ENCODE measurements around the gene ACAP1.
"Not testable (repeated sequence)": the region's sequence is repeated elsewhere in the genome, so short reads cannot be mapped to it uniquely, and the experiment has no call there.

The ACAP1 gene

GRCh38 chr17:7355573-7355972 lies 19.2 kb downstream of the ACAP1 start:
- DNase-seq, result no peak

- peak; percentile 80 for DNase-seq
Observed at GRCh38 chr17:7356072-7356549, 19.8 kb downstream of the ACAP1 start.

DNA sequence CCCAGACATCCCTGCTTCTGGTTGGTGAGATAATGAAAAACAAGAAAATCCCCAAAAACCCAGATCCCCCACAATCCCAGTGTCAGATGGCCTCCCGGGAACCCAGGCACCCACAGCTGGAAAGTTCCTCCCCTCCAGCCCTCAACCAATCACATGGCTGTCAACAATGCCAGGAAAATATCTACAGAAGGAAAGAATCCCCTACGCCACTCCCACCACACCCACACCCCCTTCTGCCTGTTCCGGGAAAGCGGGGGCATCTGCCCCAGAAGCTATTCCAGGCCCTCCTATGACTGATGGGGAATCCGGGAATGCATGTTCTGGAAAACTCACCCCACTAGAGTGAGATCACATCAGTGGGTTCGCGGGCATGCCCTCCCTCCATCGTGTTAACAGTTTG lies 20.4 kb downstream of the ACAP1 start:
- no peak for DNase-seq

DNA sequence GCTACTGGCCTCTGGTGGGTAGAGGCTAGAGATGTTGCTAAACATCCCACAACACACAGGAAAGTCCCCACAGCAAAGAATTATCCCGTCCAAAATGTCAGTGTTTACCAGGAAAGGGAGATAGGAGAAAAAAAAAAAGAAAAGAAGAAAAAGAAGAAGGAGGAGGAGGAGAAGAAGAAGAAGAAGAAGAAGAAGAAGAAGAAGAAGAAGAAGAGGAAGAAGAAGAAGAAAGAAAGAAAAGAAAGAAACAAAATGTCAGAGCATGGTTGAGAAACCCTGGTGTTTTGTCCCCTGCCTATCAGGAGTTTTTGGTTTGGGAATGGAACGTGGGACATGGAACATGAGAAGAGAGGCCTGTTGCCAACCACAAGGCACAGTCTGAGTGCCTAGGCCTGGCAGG lies 21.1 kb downstream of the ACAP1 start:
- DNase-seq, result no peak

DNA sequence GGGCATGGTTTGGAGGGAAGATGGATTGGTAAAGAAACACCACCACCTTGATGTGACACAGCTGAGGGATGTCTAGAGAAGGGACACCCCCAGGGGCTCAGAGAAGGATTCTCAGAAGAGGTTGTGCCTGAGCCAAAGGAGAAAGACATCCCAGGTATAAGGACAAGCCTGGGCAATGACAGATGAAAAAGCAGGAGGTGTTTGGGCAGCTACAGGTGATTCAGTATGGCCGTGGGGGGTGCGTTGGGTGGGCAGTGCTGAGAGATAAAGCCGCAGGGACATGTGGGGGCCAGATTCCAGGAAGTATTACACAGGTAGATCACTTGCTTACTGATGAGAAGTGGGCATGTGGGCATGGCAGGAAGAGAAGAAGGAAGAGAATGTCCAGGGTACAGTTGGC lies 25.6 kb downstream of the ACAP1 start:
- DNase-seq, result no peak

- DNase-seq, result no peak
Observed at GRCh38 chr17:7363311-7363710, 27.0 kb downstream of the ACAP1 start.

DNA sequence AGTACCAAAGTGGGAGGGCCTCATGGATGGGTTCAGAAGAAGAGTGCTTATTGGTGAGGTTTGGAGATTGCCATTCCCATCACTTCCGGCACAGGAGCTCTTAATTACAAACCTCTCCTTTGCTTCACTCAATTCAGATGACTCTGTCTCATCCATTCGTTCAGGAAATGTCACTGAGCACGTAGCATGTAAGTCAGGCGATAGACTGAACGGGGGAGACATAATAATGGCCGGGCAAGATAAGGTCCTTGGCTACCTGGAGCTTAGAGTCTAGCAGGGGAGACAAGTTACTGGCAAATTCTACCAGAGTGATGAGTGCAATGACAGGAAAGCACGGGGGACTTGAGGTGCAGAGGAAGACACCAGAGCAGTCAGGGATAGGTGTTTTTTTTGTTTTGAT lies 29.6 kb downstream of the ACAP1 start:
- DNase-seq, result not testable (repeated sequence)

DNA sequence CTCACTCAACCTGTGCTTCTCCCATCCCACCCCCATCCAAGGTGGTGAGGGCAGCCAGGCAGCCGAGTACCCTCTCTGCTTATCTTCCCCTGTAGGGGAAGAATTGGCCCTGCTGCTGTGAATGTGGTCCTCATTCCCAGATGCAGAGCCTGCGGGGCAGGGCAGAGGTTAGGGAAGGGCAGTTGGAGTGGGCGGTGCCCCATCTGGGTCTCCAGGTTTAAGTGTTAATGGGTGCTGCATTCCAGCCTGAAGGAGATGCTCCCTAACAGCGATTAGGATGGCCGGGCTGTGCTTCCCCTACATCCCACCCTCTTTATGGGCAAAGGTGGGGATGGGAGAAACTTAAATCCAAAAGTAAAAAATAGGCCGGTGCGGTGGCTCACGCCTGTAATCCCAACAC lies 30.8 kb downstream of the ACAP1 start:
- no peak for DNase-seq

- no peak for DNase-seq
Observed at GRCh38 chr17:7367918-7368598, 31.7 kb downstream of the ACAP1 start.

DNA sequence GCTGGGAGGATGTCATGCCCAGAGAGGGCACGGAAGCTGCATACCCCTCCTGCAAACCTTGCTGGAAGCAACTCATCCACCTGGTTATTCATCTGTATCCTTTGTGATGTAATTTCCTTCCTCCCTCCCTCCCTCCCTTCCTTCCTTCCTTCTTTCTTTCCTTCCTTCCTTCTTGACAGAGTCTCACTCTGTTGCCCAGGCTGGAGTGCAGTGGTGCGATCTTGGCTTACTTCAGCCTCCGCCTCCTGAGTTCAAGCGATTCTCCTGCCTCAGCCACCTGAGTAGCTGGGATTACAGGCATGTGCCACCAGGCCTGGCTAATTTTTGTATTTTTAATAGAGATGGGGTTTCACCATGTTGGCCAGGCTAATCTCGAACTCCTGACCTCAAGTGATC lies 32.3 kb downstream of the ACAP1 start:
- DNase-seq, result not testable (repeated sequence)

- DNase-seq, result no peak
Observed at GRCh38 chr17:7369825-7370224, 33.5 kb downstream of the ACAP1 start.

DNA sequence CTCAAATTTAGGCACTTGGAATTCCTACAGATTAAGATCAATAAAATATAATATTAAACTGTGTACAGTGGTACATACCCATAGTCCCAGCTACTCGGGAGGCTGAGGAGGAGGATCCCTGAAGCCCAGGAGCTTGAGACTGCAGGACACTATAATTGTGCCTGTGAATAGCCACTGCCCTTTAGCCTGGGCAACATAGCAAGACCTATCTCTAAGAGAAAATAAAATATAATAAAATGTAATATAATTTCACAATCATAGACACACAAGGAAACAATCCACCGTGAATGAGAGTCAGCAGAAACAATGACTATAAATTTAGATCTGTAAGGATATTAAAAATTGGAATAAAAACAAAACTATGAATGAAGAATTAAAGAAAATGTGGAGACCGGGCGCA lies 34.5 kb downstream of the ACAP1 start:
- DNase-seq, result no peak

DNA sequence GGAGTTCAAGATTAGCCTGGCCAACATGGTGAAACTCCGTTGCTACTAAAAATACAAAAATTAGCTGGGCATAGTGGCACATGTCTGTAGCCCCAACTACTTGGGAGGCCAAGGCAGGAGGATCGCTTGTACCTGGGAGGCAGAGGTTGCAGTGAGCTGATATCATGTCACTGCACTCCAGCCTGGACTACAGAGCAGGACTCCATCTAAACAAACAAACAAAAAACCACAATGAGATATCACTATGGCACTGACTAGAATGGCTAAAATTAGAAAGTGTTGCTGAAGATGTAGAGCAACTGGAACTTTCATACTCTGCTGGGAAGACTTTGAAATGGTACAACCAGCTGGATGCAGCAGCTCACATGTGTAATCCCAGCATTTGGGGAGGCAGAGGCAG lies 38.0 kb downstream of the ACAP1 start:
- no peak for DNase-seq

- DNase-seq, result no peak
Observed at GRCh38 chr17:7379134-7379533, 42.8 kb downstream of the ACAP1 start.

DNA sequence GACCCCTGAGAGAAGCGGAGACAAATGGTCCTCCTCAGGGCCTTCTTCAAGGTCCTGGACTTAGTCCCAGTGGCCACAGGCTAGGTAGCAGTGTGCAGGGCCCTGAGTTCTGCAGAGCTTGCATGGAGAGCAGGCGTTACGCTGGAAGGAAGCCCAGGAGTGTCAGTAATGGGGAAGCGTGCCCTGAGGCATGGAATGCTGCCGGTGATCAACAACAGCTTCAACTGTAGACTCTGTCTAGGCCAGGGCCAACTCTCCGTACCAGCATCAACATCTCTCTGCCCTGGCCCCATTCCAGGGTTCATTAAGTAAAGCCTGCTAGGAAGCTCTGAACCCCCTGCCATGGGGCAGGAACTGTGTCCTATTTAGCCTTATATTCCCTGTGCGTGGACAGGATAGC lies 44.0 kb downstream of the ACAP1 start:
- DNase-seq, result no peak

DNA sequence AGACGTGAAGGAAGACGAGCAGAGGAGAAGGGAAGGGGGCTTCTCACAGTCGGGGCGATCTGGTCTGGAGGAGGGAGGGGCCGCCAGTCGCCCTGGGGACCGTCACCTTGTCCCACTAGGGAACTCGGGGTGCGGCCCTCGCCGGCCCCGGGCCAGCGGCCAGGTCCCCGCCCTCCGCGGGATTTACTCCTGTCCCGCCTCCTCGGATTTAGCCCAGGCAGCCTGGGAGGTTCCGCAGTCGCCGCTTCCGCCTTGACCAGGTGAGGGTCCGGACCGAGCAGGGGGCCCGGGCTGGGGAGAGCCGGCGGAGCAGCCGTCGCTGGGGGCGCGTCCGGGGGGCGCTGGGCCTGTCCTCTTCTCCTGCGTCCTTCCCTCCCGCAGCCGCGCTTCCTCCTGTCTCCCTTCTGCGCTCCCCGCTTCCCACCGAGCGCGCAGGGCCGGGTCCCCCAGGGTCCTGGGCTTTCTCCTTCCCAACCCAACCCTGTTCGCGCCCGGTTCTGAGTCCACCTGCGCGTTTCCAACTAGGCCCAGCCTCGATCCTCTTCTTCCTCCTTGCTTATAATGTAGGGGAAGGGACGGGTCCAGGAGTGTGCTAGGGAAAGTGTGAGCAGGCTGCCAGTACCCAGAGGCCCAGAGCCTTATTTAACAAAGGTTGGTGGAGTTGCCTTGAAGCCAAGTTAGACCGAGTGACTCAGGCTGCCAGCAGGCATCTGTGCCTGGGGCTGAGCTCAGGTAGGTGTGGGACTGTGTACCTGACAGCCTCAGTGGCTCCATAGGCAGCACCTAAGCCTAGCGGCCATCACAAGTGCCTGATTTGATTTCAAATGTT lies 44.7 kb downstream of the ACAP1 start, which contains the start of gene TNK1:
Gene TNK1, plus strand, starts transcription at position 235 of the 829 bp plus-strand sequence. CDS start 1,838 bp downstream, outside the sequence.
- no peak for DNase-seq

DNA sequence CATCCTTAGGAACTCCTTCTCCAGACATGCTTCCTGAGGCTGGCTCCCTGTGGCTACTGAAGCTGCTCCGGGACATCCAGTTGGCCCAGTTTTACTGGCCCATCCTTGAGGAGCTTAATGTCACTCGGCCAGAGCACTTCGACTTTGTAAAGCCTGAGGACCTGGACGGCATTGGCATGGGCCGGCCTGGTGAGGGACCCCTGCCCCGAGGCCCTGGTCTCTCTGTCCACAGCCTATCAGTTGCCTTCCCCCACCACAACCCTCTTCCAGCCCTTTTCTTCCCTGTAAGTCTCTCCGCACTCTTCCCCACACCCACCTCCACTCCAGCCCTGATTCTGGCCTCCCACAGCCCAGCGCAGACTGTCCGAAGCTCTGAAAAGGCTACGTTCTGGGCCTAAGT lies 46.6 kb downstream of the ACAP1 start:
- DNase-seq, result no peak

DNA sequence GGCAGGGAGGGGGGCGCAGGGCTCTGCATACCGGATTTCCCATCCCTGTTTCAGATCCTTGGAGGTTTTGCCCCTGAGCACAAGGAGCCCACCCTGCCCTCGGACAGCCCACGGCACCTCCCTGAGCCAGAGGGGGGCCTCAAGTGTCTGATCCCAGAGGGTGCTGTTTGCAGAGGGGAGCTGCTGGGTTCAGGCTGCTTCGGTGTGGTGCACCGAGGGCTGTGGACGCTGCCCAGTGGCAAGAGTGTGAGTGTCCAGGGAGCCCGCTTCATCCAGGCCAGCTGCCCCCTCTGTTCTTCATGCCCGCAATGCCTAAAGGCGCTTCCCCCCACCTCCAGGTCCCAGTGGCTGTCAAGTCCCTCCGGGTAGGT lies 47.0 kb downstream of the ACAP1 start:
- DNase-seq, result no peak

DNA sequence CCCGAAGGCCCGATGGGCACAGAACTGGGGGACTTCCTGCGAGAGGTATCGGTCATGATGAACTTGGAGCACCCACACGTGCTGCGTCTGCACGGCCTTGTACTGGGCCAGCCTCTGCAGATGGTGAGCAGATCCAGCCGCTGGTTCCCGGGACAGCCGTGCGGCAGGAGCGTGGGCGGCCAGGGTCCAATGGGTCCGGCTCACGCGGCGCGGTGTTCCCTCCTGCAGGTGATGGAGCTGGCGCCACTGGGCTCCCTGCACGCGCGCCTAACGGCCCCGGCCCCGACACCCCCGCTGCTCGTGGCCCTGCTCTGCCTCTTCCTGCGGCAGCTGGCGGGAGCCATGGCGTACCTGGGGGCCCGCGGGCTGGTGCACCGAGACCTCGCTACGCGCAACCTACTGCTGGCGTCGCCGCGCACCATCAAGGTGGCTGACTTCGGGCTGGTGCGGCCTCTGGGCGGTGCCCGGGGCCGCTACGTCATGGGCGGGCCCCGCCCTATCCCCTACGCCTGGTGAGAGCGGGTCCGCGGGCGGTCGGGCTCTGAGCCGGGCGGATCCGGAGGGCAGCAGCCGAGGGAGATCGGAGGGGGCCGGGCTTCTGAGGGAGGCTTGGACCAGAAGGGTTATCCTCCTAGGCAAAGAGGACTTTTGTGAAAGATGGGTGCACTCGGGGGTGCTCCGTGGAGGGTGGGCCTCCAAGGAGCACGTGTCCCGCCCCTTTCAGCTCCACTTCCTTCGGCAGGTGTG lies 47.6 kb downstream of the ACAP1 start:
- peak; percentile 71 for DNase-seq

DNA sequence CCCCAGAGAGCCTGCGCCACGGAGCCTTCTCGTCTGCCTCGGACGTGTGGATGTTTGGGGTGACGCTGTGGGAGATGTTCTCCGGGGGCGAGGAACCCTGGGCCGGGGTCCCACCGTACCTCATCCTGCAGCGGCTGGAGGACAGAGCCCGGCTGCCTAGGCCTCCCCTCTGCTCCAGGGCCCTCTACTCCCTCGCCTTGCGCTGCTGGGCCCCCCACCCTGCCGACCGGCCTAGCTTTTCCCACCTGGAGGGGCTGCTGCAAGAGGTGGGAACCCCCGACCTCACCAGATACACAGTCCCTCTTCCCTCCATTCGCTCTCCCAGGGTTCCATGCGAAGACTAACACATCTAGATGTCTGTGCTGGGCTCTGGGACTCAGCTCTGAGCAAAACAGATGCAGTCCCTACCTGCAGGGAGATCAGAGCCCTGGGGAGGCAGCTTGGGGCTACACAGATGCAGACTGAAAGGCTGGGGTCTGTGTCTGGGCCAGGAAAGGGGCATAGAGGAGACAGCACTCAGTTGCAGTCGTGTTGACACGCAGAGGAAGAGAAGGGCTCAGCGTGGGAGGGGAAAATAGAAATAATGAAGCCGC lies 48.3 kb downstream of the ACAP1 start:
- no peak for DNase-seq

DNA sequence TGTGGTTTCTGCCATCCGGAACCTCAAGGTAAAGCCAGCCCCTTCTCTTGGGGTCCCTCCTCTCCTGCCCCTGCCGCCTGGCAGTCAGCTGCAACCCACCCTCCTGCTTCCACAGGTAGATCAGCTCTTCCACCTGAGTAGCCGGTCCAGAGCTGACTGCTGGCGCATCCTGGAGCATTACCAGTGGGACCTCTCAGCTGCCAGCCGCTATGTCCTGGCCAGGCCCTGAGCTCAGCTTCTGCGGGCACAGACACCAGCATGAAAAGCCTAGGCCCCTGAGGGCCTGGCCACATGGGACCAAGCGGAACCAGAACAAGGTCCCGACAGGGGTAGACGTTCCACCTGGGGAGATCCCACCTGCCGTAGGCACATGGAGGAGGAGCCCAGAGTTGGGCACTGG lies 52.5 kb downstream of the ACAP1 start:
- DNase-seq, result no peak

GRCh38 chr17:7389924-7390910 lies 53.9 kb downstream of the ACAP1 start:
- DNase-seq, result no peak
